ENCODE results near the gene KDM1B.

KDM1B gene

DNA sequence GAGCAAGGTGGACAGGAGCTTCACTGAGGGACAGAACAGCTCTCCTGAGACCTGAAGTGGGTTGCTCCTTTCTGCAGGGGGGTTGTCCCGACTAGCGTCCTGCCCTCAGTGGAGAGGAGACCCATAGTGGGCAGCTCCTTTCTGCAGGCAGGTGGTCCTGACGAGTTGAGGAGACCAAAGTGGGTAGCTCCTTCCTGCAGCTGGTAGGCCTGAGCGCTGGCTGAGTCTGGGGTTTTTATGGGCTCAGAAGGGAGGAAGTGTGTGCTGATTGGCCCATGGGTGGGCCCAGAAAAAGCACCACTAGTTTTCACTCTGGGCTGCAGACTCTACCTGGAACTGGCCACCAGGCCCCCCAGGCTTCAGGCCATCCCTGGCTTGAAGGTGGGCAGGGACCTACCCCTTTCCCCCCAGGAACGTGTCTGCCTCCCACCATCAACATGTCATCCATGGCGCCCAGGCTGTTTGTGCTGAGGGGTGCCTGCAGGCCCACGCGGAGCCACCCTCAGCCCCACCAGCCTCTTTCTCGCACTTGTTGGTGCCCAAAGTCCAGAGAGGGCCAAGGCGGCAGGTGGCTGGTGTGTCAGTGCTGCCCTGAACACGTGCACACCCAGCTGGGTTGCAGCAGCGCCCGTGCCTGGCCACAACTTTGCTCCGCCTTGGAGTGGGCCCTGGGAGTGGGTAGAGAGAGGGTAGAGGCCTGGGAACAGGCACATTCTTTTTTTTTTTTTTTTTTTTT is 110.7 kb downstream of the KDM1B start:
- DNase-seq: no peak

DNA sequence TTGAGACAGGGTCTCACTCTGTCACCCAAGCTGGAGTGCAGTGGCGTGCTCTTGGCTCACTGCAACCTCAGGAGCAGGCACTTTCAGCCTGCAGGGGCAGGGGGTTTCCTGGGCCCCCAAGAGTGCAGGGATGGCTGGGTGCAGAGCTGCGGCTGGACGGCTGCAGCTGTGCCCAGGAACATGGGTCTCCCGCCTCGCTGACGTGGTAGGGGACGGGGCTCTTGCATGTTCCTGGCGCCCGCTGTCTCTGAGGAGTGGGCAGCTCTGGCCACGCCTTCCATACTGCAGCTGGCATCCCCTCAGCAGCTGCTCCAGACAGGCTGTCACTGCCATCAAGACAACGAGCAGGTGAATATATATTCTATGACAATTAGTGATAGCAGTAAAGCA is 111.3 kb downstream of the KDM1B start:
- DNase-seq: no peak

DNA sequence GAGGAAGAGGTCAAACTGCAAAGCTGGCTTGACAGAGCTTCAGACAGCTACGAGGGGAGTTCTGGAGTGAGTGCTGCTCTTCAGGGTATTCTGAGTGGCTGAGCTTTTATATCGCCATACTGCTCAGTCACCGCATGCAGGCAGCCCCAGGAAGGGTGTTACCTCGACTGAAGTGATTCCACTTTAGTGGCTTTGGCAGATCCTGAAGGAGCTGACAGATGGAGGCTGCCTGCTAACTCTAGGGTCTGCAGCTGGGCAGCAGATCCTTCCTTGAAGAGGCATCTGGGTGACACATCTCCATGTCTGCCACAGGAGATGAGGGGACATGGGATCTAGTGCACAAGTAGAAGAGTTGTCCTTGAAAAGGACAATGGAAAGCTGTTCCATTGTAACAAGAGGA is 112.8 kb downstream of the KDM1B start:
- DNase-seq: no peak

DNA sequence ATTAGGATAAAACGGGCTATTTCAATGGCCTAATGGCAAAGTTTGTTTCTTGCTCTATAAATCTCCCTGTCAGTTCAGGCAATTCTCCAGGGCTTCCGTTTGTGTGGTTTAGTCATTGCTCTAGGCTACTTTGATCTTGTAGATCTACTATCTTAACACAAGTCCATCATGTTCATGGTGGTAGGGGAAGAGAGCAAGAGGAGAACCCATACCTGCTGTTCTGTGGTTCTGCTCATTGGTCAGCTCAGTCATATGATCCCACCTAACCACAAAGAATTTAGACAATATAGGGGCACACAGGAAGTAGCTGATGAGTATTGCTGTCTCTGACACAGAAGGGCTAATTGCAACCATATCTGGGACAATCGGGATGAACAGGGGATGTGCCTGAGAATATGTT is 114.0 kb downstream of the KDM1B start:
- no peak for DNase-seq

DNA sequence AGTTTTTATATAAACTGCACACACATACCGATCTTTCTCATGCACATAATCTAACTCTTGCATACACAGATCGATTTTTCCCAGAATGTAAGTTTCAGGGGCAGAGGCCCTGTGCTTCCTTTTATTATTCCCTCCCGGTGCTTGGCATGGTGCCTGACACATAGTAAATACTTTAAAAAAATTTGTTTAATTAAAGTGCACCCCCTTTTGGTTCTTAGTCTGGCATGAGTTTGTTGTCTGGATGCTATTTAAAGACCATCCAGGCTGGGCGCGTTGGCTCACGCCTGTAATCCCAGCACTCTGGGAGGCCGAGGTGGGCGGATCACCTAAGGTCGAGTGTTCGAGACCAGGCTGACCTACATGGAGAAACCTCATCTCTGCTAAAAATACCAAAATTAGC is 114.5 kb downstream of the KDM1B start:
- no peak for DNase-seq

DNA sequence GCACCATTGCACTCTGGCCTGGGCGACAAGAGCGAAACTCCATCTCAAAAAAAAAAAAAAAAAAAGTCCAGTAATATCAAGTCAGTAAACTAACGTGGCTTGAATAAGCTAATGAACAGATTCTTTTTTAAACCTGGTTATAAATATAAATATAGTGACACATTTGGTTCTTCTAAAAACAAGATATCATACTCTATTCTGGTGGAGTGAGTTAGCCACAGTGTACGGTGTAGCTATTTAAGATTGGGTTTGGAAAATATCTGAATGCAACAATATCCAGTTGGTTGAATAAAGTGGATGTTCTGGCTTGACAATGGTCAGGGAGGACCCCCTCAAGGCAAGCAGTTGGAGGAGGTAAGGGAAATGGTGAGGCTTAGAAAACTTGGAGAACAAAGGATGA is 115.0 kb downstream of the KDM1B start:
- no peak for DNase-seq

Measured in suppressor macrophage treated with lipopolysaccharide for 4 hours (primary cell).